GM10266 (cell line): ENCODE measurements around the gene PTPRK.

Experiments
- DNase-seq: peaks from one replicate; pipeline ENCODE4 v3.0.0; 2012; ENCODE audit errors: extremely low spot score
- CTCF ChIP-seq: IDR thresholded peaks from 2 replicates; pipeline ENCODE4 v1.5.1; 2012; ENCODE audit warnings: mild to moderate bottlenecking, low read depth; ENCODE audit not compliant: control insufficient read depth, insufficient read depth; ENCODE audit errors: missing control alignments

The PTPRK gene

GRCh38 chr6:128078276-128078675, 442.1 kb downstream of the PTPRK start:
- DNase-seq = no peak

GRCh38 chr6:128076843-128077242, 443.6 kb downstream of the PTPRK start:
- no peak for DNase-seq
- no peak for TF ChIP-seq CTCF

More at GRCh38 chr6:128078276-128078675, 442.1 kb downstream of the PTPRK start:
- no peak for TF ChIP-seq CTCF

GRCh38 chr6:128074567-128074966, 445.8 kb downstream of the PTPRK start:
- no peak for DNase-seq
- TF ChIP-seq CTCF = no peak

GRCh38 chr6:128073389-128073788, 447.0 kb downstream of the PTPRK start:
- DNase-seq = no peak
- TF ChIP-seq CTCF = no peak

GRCh38 chr6:128071212-128071611, 449.2 kb downstream of the PTPRK start:
- no peak for DNase-seq
- TF ChIP-seq CTCF = no peak

GRCh38 chr6:128070406-128070805, 450.0 kb downstream of the PTPRK start:
- no peak for TF ChIP-seq CTCF
- no peak for DNase-seq

GRCh38 chr6:128069188-128069587, 451.2 kb downstream of the PTPRK start:
- TF ChIP-seq CTCF = no peak
- DNase-seq = no peak
